DMS79 (cell line): ENCODE data around the gene CNTRL.
A peak's percentile ranks its signal among the peaks of the same experiment; 100 is the strongest.
"Not testable (repeated sequence)": the region's sequence is repeated elsewhere in the genome, so short reads cannot be mapped to it uniquely, and the experiment has no call there.

Experiments
- DNase-seq: peaks from one replicate; lab custom pipeline; 2025; lab: John Stamatoyannopoulos, UW

The CNTRL gene

DNA sequence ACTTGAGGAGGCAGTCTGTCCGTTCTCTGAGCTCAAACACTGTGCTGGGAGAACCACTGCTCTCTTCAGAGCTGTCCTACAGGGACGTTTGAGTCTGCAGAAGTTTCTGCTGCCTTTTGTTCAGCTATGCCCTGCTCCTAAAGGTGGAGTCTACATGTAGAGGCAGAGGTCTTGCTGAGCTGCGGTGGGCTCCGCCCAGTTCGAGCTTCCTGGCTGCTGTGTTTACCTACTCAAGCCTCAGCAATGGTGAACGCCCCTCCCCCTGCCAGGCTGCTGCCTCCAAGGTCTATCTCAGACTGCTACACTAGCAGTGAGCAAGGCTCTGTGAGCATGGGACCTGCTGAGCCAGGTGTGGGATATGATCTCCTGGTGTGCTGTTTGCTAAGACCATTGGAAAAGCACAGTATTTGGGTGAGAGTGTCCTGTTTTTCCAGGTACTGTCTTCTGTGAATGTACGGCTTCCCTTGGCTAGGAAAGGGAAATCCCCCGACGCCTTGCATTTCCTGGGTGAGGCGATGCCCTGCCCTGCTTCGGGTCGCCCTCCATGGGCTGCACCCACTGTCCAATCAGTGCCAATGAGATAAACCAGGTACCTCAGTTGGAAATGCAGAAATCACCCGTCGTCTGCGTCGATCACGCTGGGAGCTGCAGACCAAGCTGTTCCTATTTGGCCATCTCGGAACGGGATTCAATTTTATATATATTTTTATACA lies 58.5 kb downstream of the CNTRL start:
- no peak for DNase-seq

DNA sequence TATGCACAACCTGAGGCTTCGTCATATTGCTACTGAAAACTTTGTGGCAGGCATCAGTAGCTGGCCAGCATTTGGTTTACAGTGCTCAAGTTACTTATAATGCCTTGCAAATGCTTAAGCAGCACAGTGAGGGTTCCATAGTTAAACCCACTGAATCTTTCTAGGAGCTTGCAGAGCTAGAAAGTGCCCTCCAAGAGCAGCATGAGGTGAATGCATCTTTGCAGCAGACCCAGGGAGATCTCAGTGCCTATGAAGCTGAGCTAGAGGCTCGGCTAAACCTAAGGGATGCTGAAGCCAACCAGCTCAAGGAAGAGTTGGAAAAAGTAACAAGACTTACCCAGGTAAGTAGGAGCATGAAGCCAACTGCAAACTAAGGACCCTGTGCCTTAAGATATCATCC lies 60.9 kb downstream of the CNTRL start:
- no peak for DNase-seq

DNA sequence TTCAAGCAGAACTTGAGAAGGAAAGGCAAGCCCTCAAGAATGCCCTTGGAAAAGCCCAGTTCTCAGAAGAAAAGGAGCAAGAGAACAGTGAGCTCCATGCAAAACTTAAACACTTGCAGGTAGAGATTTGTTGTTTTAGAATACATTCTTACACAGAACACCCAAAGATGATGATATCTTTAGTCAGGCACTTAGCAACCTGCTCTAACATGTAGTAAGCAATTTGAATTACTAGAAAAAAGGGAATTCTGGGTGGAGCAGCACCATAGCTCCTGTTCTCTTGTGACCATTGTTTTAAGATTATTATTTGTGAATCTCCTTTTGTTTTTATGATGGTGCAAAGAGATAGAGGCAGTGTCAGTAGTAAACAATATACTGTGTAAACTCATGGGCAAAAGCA lies 63.8 kb downstream of the CNTRL start:
- no peak for DNase-seq

GRCh38 chr9:121138973-121139372 lies 64.2 kb downstream of the CNTRL start:
- DNase-seq: no peak

DNA sequence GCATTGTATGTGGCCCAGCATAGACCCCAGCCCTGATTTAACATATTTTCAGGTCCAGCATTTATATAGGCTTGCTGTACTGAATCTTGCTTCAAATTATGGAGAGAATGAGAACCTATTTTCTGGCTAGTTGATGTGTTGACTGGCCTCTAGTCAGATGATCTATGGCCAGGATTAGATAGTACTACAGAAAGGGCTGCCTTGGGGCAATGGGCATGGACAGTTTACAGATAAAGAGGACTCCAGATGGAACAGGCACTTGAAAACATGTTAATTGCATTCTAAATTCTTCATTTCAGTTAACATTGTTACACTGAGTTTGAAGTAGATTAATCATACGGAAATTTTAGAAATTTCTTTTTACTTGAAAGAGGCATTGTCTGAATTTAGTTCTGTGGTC lies 65.4 kb downstream of the CNTRL start:
- DNase-seq: no peak

DNA sequence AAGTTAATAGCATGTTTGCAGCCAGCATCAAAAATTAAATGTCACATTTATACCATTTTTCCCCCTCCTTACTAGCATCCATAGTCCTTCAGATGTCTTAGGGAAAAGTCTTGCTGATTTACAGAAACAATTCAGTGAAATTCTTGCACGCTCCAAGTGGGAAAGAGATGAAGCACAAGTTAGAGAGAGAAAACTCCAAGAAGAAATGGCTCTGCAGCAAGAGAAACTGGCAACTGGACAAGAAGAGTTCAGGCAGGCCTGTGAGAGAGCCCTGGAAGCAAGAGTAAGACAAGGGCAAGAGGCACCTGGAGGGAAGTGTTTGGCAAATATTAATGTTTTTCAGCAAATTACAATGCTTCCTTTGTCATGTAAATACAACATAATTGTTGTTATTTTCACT lies 66.6 kb downstream of the CNTRL start:
- no peak for DNase-seq

DNA sequence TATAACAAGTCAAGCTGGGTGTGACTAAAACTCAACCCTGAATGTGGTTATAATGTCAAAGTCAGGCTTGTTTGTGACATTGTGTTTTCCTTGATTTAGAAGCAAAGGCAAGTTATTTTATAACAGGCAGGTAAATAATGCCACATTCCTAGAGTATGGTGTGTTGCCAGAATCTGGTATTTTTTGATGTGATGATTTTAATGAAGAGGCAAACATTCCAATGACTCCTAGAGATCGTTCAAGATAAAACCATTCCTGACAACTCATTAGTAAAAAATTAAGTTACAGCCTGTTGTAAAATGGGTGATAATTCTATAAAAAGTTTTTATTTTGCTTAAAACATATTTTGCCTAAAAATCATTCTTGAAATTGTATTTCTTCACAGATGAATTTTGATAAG lies 67.0 kb downstream of the CNTRL start:
- DNase-seq: no peak

DNA sequence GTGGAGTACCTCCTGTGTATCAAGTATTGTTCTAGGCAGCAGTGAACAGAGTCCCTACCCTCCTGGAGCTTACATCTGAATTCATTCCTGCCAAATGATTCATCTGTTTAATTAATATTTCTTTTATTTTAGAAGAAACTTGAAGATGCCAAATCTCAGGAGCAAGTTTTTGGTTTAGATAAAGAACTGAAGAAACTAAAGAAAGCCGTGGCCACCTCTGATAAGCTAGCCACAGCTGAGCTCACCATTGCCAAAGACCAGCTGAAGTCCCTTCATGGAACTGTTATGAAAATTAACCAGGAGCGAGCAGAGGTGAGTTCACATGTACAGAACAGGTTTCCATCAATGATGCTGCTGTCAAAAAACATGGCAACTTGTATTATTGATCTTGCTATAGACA lies 69.0 kb downstream of the CNTRL start:
- DNase-seq: no peak

GRCh38 chr9:121144482-121144881 lies 69.7 kb downstream of the CNTRL start:
- no peak for DNase-seq

GRCh38 chr9:121150188-121150587 lies 75.4 kb downstream of the CNTRL start:
- no peak for DNase-seq

DNA sequence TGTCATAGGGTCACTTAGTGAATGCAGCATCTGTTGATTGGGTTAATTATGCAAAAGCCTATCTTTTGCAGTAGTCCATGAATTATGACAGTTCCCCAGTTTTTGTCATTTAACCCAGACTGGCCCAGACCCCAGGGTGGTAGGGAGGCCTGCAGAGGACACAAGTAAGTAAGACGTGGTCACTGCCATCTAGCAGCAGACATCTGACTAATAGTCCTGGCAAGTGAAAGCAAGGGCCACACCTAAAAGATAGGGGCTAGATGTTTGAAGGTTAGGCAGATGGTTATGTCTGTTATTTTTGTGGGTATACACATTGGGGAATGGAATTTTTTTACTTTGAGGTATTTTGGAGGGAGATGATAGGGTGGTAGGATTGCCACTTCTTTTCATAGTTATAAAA lies 78.9 kb downstream of the CNTRL start:
- no peak for DNase-seq

DNA sequence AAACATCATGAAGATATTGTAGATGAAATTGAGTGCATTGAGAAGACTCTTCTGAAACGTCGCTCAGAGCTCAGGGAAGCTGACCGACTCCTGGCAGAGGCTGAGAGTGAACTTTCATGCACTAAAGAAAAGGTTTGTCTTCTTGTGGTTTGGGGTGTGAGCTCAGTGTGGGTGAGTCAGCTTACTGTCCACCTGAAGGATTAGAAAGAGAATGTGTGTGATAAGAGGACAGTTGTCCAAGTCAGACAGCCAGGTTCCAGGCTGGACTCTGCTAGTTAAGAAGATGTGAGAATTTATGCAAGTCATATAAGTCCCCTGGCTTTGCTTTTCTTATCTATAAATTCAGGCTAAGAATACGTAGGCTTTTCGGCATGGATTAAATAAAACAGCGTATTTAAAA lies 80.0 kb downstream of the CNTRL start:
- no peak for DNase-seq

DNA sequence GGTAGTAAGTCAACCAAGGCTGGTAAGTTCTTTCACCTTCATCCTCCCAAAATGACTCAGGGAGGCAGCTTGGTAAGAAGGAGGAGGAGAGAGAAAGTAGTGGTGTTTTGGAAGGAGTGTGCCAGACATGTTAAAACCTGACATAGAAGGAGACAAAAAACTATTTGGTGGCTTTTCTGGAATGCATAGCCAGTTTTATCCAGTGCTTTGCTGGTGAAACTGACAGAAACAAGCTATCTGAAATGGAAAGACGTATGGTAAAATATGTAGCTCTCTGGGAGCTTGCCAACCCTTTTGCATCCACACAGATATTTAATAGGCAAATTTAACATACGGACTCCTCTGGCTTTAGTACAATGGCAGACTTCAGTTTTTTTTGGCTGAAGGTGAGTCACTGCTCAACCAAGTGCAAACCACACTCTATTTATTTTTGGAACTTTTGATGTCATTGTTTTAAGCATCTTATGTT lies 81.5 kb downstream of the CNTRL start:
- no peak for DNase-seq

GRCh38 chr9:121157939-121158338 lies 83.2 kb downstream of the CNTRL start:
- no peak for DNase-seq

DNA sequence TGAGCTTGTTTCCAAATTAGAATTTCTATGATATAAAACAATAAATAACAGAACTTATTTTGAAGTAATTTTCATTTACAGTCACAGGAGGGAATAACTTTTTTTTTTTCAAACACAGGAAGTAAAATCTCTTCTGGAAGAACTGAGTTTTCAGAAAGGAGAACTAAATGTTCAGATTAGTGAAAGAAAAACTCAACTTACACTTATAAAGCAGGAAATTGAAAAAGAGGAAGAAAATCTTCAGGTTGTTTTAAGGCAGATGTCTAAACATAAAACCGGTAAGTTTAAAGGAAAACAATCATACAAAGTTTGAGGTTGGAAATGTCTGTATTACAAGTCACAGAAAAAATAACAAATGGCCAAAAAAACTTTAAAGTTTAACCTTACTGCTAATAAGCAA lies 85.3 kb downstream of the CNTRL start:
- no peak for DNase-seq

GRCh38 chr9:121168052-121168451 lies 93.3 kb downstream of the CNTRL start:
- peak; percentile 61 for DNase-seq

DNA sequence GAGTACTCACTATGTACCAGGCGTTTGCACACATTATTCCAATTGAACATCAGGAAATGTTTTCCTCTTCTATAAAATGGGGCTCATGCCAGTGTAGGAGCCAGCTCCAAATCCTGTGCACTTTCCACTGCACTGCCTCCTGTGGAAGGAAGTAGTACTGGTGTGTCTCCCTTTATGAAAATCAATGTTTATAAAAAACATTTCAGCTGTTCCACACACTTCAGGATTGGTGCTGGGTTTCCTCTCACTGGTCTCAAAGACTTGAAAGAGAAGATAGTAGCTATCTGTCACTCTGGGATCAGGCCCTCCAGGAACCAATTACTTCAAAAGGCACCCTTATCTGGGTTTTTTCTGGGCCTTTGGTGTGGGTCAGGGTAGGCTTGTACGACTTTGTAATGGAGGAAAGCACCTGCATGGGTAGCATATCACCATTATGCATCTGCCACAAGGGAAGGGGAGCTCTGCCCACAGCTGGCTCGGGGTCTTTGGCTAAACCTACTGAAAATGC lies 94.4 kb downstream of the CNTRL start:
- peak; percentile 39 for DNase-seq

- DNase-seq: no peak
Observed at GRCh38 chr9:121171236-121171635, 96.5 kb downstream of the CNTRL start.

GRCh38 chr9:121172726-121173487 lies 98.2 kb downstream of the CNTRL start:
- peak; percentile 21 for DNase-seq

GRCh38 chr9:121173501-121173900 lies 98.7 kb downstream of the CNTRL start:
- DNase-seq: no peak

DNA sequence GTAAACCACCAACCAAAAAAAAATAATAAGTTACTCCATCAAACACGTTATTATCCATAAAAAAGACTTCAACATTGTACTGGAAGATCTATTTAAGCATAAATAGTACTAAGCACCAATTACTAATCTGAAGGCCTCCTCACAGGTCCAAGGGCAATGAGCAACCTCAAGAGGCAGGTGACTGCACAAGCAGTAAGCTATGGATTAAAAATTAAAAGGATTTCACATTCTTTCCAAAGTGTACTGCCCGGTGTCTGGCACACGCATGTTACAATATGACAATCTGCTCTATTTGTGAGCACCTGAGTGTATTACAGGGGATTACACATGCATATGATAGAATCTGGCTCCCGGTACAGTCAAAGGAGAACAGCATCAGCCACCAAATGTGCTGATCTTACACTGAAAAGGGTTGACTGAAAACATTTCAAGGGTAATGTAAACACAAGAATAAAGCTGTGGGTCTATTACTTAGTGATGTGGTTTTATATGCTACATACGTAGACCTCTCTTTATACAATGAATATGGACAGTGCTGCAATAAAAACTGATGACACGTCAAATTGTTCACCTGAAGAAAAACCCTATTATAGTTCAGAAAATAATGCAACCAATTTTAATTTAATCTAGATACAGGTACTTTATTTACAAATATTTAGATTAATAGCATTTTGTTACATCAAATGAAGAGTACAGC lies 104.1 kb downstream of the CNTRL start:
- no peak for DNase-seq

GRCh38 chr9:121179373-121179721 lies 104.6 kb downstream of the CNTRL start:
- DNase-seq: not testable (repeated sequence)
